Endometrial microvascular endothelial cells (primary cell): ENCODE measurements around the gene EMD. TPM values are rescaled to one million over a fixed set of nuclear protein-coding genes. Genes with fewer than 3 reads are reported as not detected.

Source experiments
- total RNA-seq: library from RNA; depleted of rRNA; stranded (reverse); fragments of >200 nt; gene quantifications from one replicate; pipeline ENCODE4 v1.2.3, GENCODE V29; 2015; ENCODE audit errors: inconsistent ontology term

Gene EMD
- total RNA-seq, 1 donor from 2014 or later: 67.0 TPM

Other genes starting within 250 kb of the EMD start
- not detected for gene OPN1LW, start 235.1 kb upstream of the EMD start, total RNA-seq
- not detected for gene OPN1MW, start 196.7 kb upstream of the EMD start, total RNA-seq
- not detected for gene OPN1MW2, start 159.5 kb upstream of the EMD start, total RNA-seq
- gene OPN1MW3, start 121.7 kb upstream of the EMD start, total RNA-seq: not detected
- gene TEX28, start 84.2 kb upstream of the EMD start, total RNA-seq: not detected
- gene TKTL1, start 83.5 kb upstream of the EMD start, total RNA-seq: not detected
- gene FLNA, start 4.7 kb upstream of the EMD start, total RNA-seq: 1,820 TPM
- 7,561 TPM for gene RPL10, start 19.1 kb downstream of the EMD start, total RNA-seq
- 138 TPM for gene DNASE1L1, start 30.0 kb downstream of the EMD start, total RNA-seq
- 36.1 TPM for gene TAFAZZIN, start 32.2 kb downstream of the EMD start, total RNA-seq
- 108 TPM for gene ATP6AP1, start 49.4 kb downstream of the EMD start, total RNA-seq
- 110 TPM for gene GDI1, start 57.9 kb downstream of the EMD start, total RNA-seq
- gene FAM50A, start 64.8 kb downstream of the EMD start, total RNA-seq: 34.3 TPM
- 8.9 TPM for gene PLXNA3, start 79.0 kb downstream of the EMD start, total RNA-seq
- 30.1 TPM for gene LAGE3, start 100.0 kb downstream of the EMD start, total RNA-seq
- 59.1 TPM for gene UBL4A, start 107.3 kb downstream of the EMD start, total RNA-seq
- 33.6 TPM for gene SLC10A3, start 111.3 kb downstream of the EMD start, total RNA-seq
- gene FAM3A, start 136.9 kb downstream of the EMD start, total RNA-seq: 44.4 TPM
- gene G6PD, start 167.6 kb downstream of the EMD start, total RNA-seq: 85.4 TPM
- gene IKBKG, start 168.3 kb downstream of the EMD start, total RNA-seq: 27.7 TPM
- gene CTAG1A, start 205.8 kb downstream of the EMD start, total RNA-seq: not detected
- not detected for gene CTAG1B, start 240.0 kb downstream of the EMD start, total RNA-seq